ENCODE data around the gene NCDN.

NCDN gene

GRCh38 chr1:35605867-35606182, 48.2 kb downstream of the NCDN start:
- Histone ChIP-seq H3K9ac (ENCODE audit: low read depth, low read length, poor library complexity) (no peak overlapping the region), H3K27ac (replicated peaks; ENCODE audit: low read length) (no peak overlapping the region), H3K36me3 (replicated peaks in 1 of 2; ENCODE audit: control insufficient read depth in 2 of 2, insufficient read depth in 2 of 2, low read length in 2 of 2) (peaks cover 28 to 94% of the 10 kb centered on the region in 2 donors), H3K4me1 (ENCODE audit: control insufficient read depth in 2 of 2, insufficient read depth in 1 of 2, low read depth in 1 of 2, low read length in 2 of 2) (peaks cover 0 to 6% of the 10 kb centered on the region in 2 donors), H4K91ac (ENCODE audit: low read depth, low read length, poor library complexity) (no peak overlapping the region), H3K23ac (ENCODE audit: low read depth, low read length, poor library complexity) (no peak overlapping the region), H3K4me3 (ENCODE audit: low read length in 2 of 2) (no peak overlapping the region), H4K8ac (ENCODE audit: low read depth, low read length) (no peak overlapping the region), H3K9me3 (replicated peaks in 1 of 2; ENCODE audit: control insufficient read depth in 2 of 2, insufficient read depth in 1 of 2, low read depth in 1 of 2, low read length in 2 of 2) (peaks cover 2 to 6% of the 10 kb centered on the region in 2 donors), H2BK120ac (ENCODE audit: low read depth, low read length) (no peak overlapping the region), H3K79me1 (ENCODE audit: low read depth, low read length) (no peaks in the 10 kb centered on the region), H3K18ac (ENCODE audit: low read length) (no peak overlapping the region), H3K4ac (ENCODE audit: low read length) (no peak overlapping the region), H3K14ac (ENCODE audit: low read length) (no peak overlapping the region), H2AFZ (ENCODE audit: low read length) (no peak overlapping the region), H3K4me2 (ENCODE audit: insufficient read depth, low read length, poor library complexity, severe bottlenecking) (no peak overlapping the region), H3K27me3 (ENCODE audit: control insufficient read depth in 3 of 3, insufficient read depth in 3 of 3, low read depth in 1 of 3, low read length in 3 of 3) (no peaks in the 10 kb centered on the region), H2AK5ac (ENCODE audit: low read depth, low read length) (no peak overlapping the region), H2BK12ac (ENCODE audit: low read length) (no peak overlapping the region), H2BK5ac (ENCODE audit: low read length) (no peak overlapping the region), H2BK15ac (ENCODE audit: low read length) (no peak overlapping the region)
- DNase-seq (ENCODE audit: low spot score), result no peak
- no CpG with 5 or more reads among the region's 4 CpGs for WGBS, 2 donors (ENCODE audit: extremely low coverage in 2 of 2, insufficient read length in 2 of 2, insufficient replicate concordance in 1 of 2)

- no peak overlapping the region for H2BK5ac ChIP-seq (ENCODE audit: low read length)
- WGBS, 2 donors (ENCODE audit: extremely low coverage in 2 of 2, insufficient read length in 2 of 2, insufficient replicate concordance in 1 of 2), result no CpG with 5 or more reads among the region's 7 CpGs
- H3K4me1 ChIP-seq (ENCODE audit: control insufficient read depth in 2 of 2, insufficient read depth in 1 of 2, low read depth in 1 of 2, low read length in 2 of 2), result no peaks in the 10 kb centered on the region
- no peak overlapping the region for H3K4ac ChIP-seq (ENCODE audit: low read length)
- H3K9ac ChIP-seq (ENCODE audit: low read depth, low read length, poor library complexity), result no peak overlapping the region
- H3K4me3 ChIP-seq (ENCODE audit: low read length in 2 of 2), result no peak overlapping the region
- no peak overlapping the region for H3K4me2 ChIP-seq (ENCODE audit: insufficient read depth, low read length, poor library complexity, severe bottlenecking)
- no peak overlapping the region for H3K23ac ChIP-seq (ENCODE audit: low read depth, low read length, poor library complexity)
- no peak for DNase-seq (ENCODE audit: low spot score)
- H2AK5ac ChIP-seq (ENCODE audit: low read depth, low read length), result no peak overlapping the region
- H4K91ac ChIP-seq (ENCODE audit: low read depth, low read length, poor library complexity), result no peak overlapping the region
- H3K27me3 ChIP-seq (ENCODE audit: control insufficient read depth in 3 of 3, insufficient read depth in 3 of 3, low read depth in 1 of 3, low read length in 3 of 3), result no peaks in the 10 kb centered on the region
- no peak overlapping the region for H2BK12ac ChIP-seq (ENCODE audit: low read length)
- H2AFZ ChIP-seq (ENCODE audit: low read length), result no peak overlapping the region
- H3K79me1 ChIP-seq (ENCODE audit: low read depth, low read length), result no peaks in the 10 kb centered on the region
- H3K14ac ChIP-seq (ENCODE audit: low read length), result no peak overlapping the region
- no peak overlapping the region for H3K27ac ChIP-seq (replicated peaks; ENCODE audit: low read length)
- no peak overlapping the region for H2BK120ac ChIP-seq (ENCODE audit: low read depth, low read length)
- peaks cover 16 to 98% of the 10 kb centered on the region in 2 donors for H3K36me3 ChIP-seq (replicated peaks in 1 of 2; ENCODE audit: control insufficient read depth in 2 of 2, insufficient read depth in 2 of 2, low read length in 2 of 2)
- H3K9me3 ChIP-seq (replicated peaks in 1 of 2; ENCODE audit: control insufficient read depth in 2 of 2, insufficient read depth in 1 of 2, low read depth in 1 of 2, low read length in 2 of 2), result peaks cover 0 to 6% of the 10 kb centered on the region in 2 donors
- H3K18ac ChIP-seq (ENCODE audit: low read length), result no peak overlapping the region
- no peak overlapping the region for H4K8ac ChIP-seq (ENCODE audit: low read depth, low read length)
- no peak overlapping the region for H2BK15ac ChIP-seq (ENCODE audit: low read length)
These were observed 54.1 kb downstream of the NCDN start for GRCh38 chr1:35611655-35612054.

- Histone ChIP-seq H3K9ac (ENCODE audit: low read depth, low read length, poor library complexity) (no peak overlapping the region), H4K8ac (ENCODE audit: low read depth, low read length) (no peak overlapping the region), H3K27ac (replicated peaks; ENCODE audit: low read length) (no peak overlapping the region), H2BK15ac (ENCODE audit: low read length) (no peak overlapping the region), H4K91ac (ENCODE audit: low read depth, low read length, poor library complexity) (no peak overlapping the region), H3K36me3 (replicated peaks in 1 of 2; ENCODE audit: control insufficient read depth in 2 of 2, insufficient read depth in 2 of 2, low read length in 2 of 2) (peaks cover 11 to 96% of the 10 kb centered on the region in 2 donors), H3K9me3 (replicated peaks in 1 of 2; ENCODE audit: control insufficient read depth in 2 of 2, insufficient read depth in 1 of 2, low read depth in 1 of 2, low read length in 2 of 2) (no peaks in the 10 kb centered on the region), H3K23ac (ENCODE audit: low read depth, low read length, poor library complexity) (no peak overlapping the region), H2BK120ac (ENCODE audit: low read depth, low read length) (no peak overlapping the region), H3K4me3 (ENCODE audit: low read length in 2 of 2) (no peak overlapping the region), H2AFZ (ENCODE audit: low read length) (no peak overlapping the region), H3K14ac (ENCODE audit: low read length) (no peak overlapping the region), H2AK5ac (ENCODE audit: low read depth, low read length) (no peak overlapping the region), H2BK5ac (ENCODE audit: low read length) (no peak overlapping the region), H3K79me1 (ENCODE audit: low read depth, low read length) (no peaks in the 10 kb centered on the region), H3K4me2 (ENCODE audit: insufficient read depth, low read length, poor library complexity, severe bottlenecking) (no peak overlapping the region), H3K27me3 (ENCODE audit: control insufficient read depth in 3 of 3, insufficient read depth in 3 of 3, low read depth in 1 of 3, low read length in 3 of 3) (no peaks in the 10 kb centered on the region), H2BK12ac (ENCODE audit: low read length) (no peak overlapping the region), H3K18ac (ENCODE audit: low read length) (no peak overlapping the region), H3K4me1 (ENCODE audit: control insufficient read depth in 2 of 2, insufficient read depth in 1 of 2, low read depth in 1 of 2, low read length in 2 of 2) (no peaks in the 10 kb centered on the region), H3K4ac (ENCODE audit: low read length) (no peak overlapping the region)
- WGBS, 2 donors (ENCODE audit: extremely low coverage in 2 of 2, insufficient read length in 2 of 2, insufficient replicate concordance in 1 of 2), result no CpG with 5 or more reads among the region's 8 CpGs
- no peak for DNase-seq (ENCODE audit: low spot score)
These were observed 57.8 kb downstream of the NCDN start for GRCh38 chr1:35615440-35615839.
